Omental fat pad (tissue), 4 donors: Measurements from ENCODE around the gene KRTAP10-12. TPM values are rescaled to one million over a fixed set of nuclear protein-coding genes. Genes with fewer than 3 reads are reported as not detected.

Source experiments
- ATAC-seq: fragments of 150-250 bp; one replicate; pipeline ENCODE4 v1.9.1; 2016; ENCODE audit warnings: mild to moderate bottlenecking, moderate library complexity; ENCODE audit not compliant: low FRiP score
- DNase-seq: peaks from one replicate; pipeline ENCODE4 v3.0.0-alpha.2; 2019; ENCODE audit warnings: low spot score
- CTCF ChIP-seq, 3 donors: fragments of 450-650 bp; IDR thresholded peaks; one replicate each; pipeline ENCODE4 v1.5.1; 2016 to 2017; ENCODE audit warnings: antibody characterized with exemption in 3 of 3, mild to moderate bottlenecking in 3 of 3, moderate library complexity in 2 of 3
- total RNA-seq, 4 donors: library from RNA; depleted of rRNA; stranded (reverse); fragments of >200 nt; gene quantifications; one replicate each; pipeline ENCODE4 v1.1.0, GENCODE V29; 2016

Gene KRTAP10-12
- total RNA-seq, 4 donors from 2014 or later = not detected

- ATAC-seq (no peak), DNase-seq (no peak)
- no peak for TF ChIP-seq CTCF (IDR thresholded peaks at IDR 0.05)
These were observed 32.3 kb upstream of the KRTAP10-12 start for GRCh38 chr21:44664691-44665090.

GRCh38 chr21:44666401-44667320 lies 30.3 kb upstream of the KRTAP10-12 start, which contains the start of gene KRTAP12-2:
KRTAP12-2 (minus strand) TSS chr21:44666927; CDS start chr21:44666886, 41 bp downstream.
- DNase-seq (no peak), ATAC-seq (no peak)
- no peak for TF ChIP-seq CTCF (IDR thresholded peaks at IDR 0.05)

- ATAC-seq (no peak), DNase-seq (no peak)
- TF ChIP-seq CTCF (IDR thresholded peaks at IDR 0.05) = no peak
These were observed 29.4 kb upstream of the KRTAP10-12 start for GRCh38 chr21:44667612-44668011.

GRCh38 chr21:44670642-44671432 lies 26.1 kb upstream of the KRTAP10-12 start:
- no peak for ATAC-seq
- DNase-seq = no peak
- TF ChIP-seq CTCF (IDR thresholded peaks at IDR 0.05) = no peak

GRCh38 chr21:44671911-44672310 lies 25.1 kb upstream of the KRTAP10-12 start:
- TF ChIP-seq CTCF (IDR thresholded peaks at IDR 0.05) = no peak
- ATAC-seq (no peak), DNase-seq (no peak)

GRCh38 chr21:44677881-44678280 lies 19.1 kb upstream of the KRTAP10-12 start:
- no peak for ATAC-seq
- no peak for TF ChIP-seq CTCF (IDR thresholded peaks at IDR 0.05)
- DNase-seq = no peak
